Lung (tissue), 12 donors: ENCODE results near the gene TPGS2. TPM values are rescaled to one million over a fixed set of nuclear protein-coding genes. Genes with fewer than 3 reads are reported as not detected.
A peak's percentile ranks its signal among the peaks of the same experiment; 100 is the strongest.

Experiments used
- ATAC-seq: fragments of 200-7000 bp; cut with Tn5 transposase; one replicate; pipeline ENCODE4 v1.9.1; 2020; ENCODE audit warnings: moderate number of reproducible peaks; ENCODE audit not compliant: insufficient read depth, low FRiP score
- DNase-seq, 3 donors: peaks; one replicate each; pipeline ENCODE4 v3.0.0-alpha.2; 2013 to 2017
- H3K27ac ChIP-seq, 2 donors: one replicate each; pipeline ENCODE4 v1.5.1; 2013; ENCODE audit warnings: mild to moderate bottlenecking in 2 of 2, moderate library complexity in 2 of 2, control low read depth in 1 of 2, inconsistent platforms in 1 of 2, low read depth in 1 of 2, low read length in 1 of 2
- H3K27me3 ChIP-seq, 3 donors: one replicate each; pipeline ENCODE4 v1.5.1; 2013; ENCODE audit warnings: low read length in 2 of 3; ENCODE audit not compliant: control insufficient read depth in 3 of 3, insufficient read depth in 3 of 3
- H3K36me3 ChIP-seq, 4 donors: one replicate each; pipeline ENCODE4 v1.5.1; 2013; ENCODE audit warnings: low read length in 4 of 4, mild to moderate bottlenecking in 1 of 4, moderate library complexity in 1 of 4; ENCODE audit not compliant: control insufficient read depth in 4 of 4, insufficient read depth in 4 of 4
- H3K4me1 ChIP-seq, 5 donors: one replicate each; pipeline ENCODE4 v1.5.1; 2013; ENCODE audit warnings: low read length in 5 of 5, mild to moderate bottlenecking in 2 of 5, moderate library complexity in 1 of 5; ENCODE audit not compliant: control insufficient read depth in 5 of 5, insufficient read depth in 5 of 5
- H3K4me3 ChIP-seq: one replicate; pipeline ENCODE4 v1.5.1; 2013; ENCODE audit warnings: mild to moderate bottlenecking, control low read depth, moderate library complexity
- H3K9ac ChIP-seq, 2 donors: one replicate each; pipeline ENCODE4 v1.5.1; 2013; ENCODE audit warnings: low read length in 2 of 2, control low read depth in 1 of 2; ENCODE audit not compliant: insufficient read depth in 1 of 2
- H3K9me3 ChIP-seq, 4 donors: one replicate each; pipeline ENCODE4 v1.5.1; 2013; ENCODE audit warnings: low read length in 3 of 4, mild to moderate bottlenecking in 1 of 4, moderate library complexity in 1 of 4; ENCODE audit not compliant: control insufficient read depth in 4 of 4, insufficient read depth in 3 of 4
- CTCF ChIP-seq: IDR thresholded peaks from 2 replicates; pipeline ENCODE4 v1.5.1; 2012; ENCODE audit warnings: mild to moderate bottlenecking; ENCODE audit errors: control extremely low read depth, extremely low read depth
- WGBS, 2 donors: extraction: QIAGEN DNeasy Blood & Tissue Kit; methylation state at CpG; one replicate each; pipeline ENCODE4 v1.1.7; 2013; 5-methylcytosine and 5-hydroxymethylcytosine counted together
- polyA plus RNA-seq, 2 donors: library from polyadenylated mRNA; stranded (reverse); fragments of 200-250 nt; gene quantifications; one replicate each; pipeline ENCODE4 v1.2.1, GENCODE V29; 2013
- total RNA-seq, 2 donors: library from RNA; depleted of rRNA in 1 of 2; stranded (reverse); fragments of >200 nt in 1 of 2; gene quantifications; one replicate each; pipeline ENCODE4 v1.2.1, GENCODE V29; 2014 to 2021
- donor health status: control.
- donor health status: control.
- donor health status: Bipolar disorder and iron deficiency.
- donor health status: healthy.
- donor health status: DM: yes; HTN: yes; CAD: no.

Gene TPGS2
- total and polyA plus RNA-seq, 4 donors: 45.5 to 122 (median 58.5) TPM

GRCh38 chr18:36871801-36872200, 43.0 kb upstream of the TPGS2 start:
- ATAC-seq: no peak
- WGBS, 2 donors: 84 to 88% methylated on average over 3 of the region's 3 CpGs

GRCh38 chr18:36867056-36867455, 38.3 kb upstream of the TPGS2 start:
- H3K4me1 ChIP-seq: no peaks in the 10 kb centered on the region
- no peak overlapping the region for H3K4me3 ChIP-seq
- no peak overlapping the region for H3K9ac ChIP-seq
- ATAC-seq (no peak), DNase-seq (no peak)
- no peaks in the 10 kb centered on the region for H3K36me3 ChIP-seq
- no peaks in the 10 kb centered on the region for H3K9me3 ChIP-seq
- no peak overlapping the region for H3K27ac ChIP-seq
- WGBS, 2 donors: 95 to 100% methylated on average over 1 of the region's 1 CpG
- H3K27me3 ChIP-seq: no peaks in the 10 kb centered on the region
- no peak for TF ChIP-seq CTCF

More at GRCh38 chr18:36871801-36872200, 43.0 kb upstream of the TPGS2 start:
- TF ChIP-seq CTCF: no peak
- DNase-seq: no peak
- H3K9ac ChIP-seq: no peak overlapping the region
- peaks cover 0 to 3% (median 0%) of the 10 kb centered on the region in 4 donors for H3K36me3 ChIP-seq
- H3K9me3 ChIP-seq: peaks cover 0 to 3% (median 0%) of the 10 kb centered on the region in 4 donors
- H3K27me3 ChIP-seq: no peaks in the 10 kb centered on the region
- no peak overlapping the region for H3K4me3 ChIP-seq
- no peak overlapping the region for H3K27ac ChIP-seq
- no peaks in the 10 kb centered on the region for H3K4me1 ChIP-seq

GRCh38 chr18:36862182-36862581, 33.4 kb upstream of the TPGS2 start:
- H3K9ac ChIP-seq: no peak overlapping the region
- no peak for TF ChIP-seq CTCF
- ATAC-seq (no peak), DNase-seq (no peak)
- peaks cover 0 to 4% (median 2%) of the 10 kb centered on the region in 4 donors for H3K36me3 ChIP-seq
- no peaks in the 10 kb centered on the region for H3K9me3 ChIP-seq
- no peak overlapping the region for H3K27ac ChIP-seq
- H3K27me3 ChIP-seq: no peaks in the 10 kb centered on the region
- no peak overlapping the region for H3K4me3 ChIP-seq
- H3K4me1 ChIP-seq: no peaks in the 10 kb centered on the region
- WGBS, 2 donors: 97 to 98% methylated on average over 1 of the region's 1 CpG

GRCh38 chr18:36856815-36857214, 28.0 kb upstream of the TPGS2 start:
- H3K36me3 ChIP-seq: peaks cover 1 to 16% (median 10%) of the 10 kb centered on the region in 4 donors
- ATAC-seq (no peak), DNase-seq (peak in 1 of 3 donors; percentile 6)
- H3K4me3 ChIP-seq: no peak overlapping the region
- peaks cover 0 to 2% (median under 1%) of the 10 kb centered on the region in 4 donors for H3K9me3 ChIP-seq
- no peaks in the 10 kb centered on the region for H3K27me3 ChIP-seq
- H3K4me1 ChIP-seq: no peaks in the 10 kb centered on the region
- WGBS, 2 donors: 34 to 60% methylated on average over 1 of the region's 1 CpG
- no peak for TF ChIP-seq CTCF
- no peak overlapping the region for H3K9ac ChIP-seq
- H3K27ac ChIP-seq: no peak overlapping the region
